Prostate gland (tissue), 2 donors: ENCODE results near the gene GNAT3. TPM values are rescaled to one million over a fixed set of nuclear protein-coding genes. Genes with fewer than 3 reads are reported as not detected.

Experiments used
- DNase-seq: peaks from one replicate; pipeline ENCODE4 v3.0.0-alpha.2; 2019; ENCODE audit warnings: low spot score
- H3K27ac ChIP-seq, 2 donors: fragments of 200-600 bp; sonication (generic); 2 replicates each; pipeline ENCODE4 v1.5.1; 2017 to 2019
- H3K27me3 ChIP-seq: fragments of 200-600 bp; sonication (generic); replicated peaks from 2 replicates; pipeline ENCODE4 v1.5.1; 2019; ENCODE audit not compliant: insufficient read depth
- H3K36me3 ChIP-seq, 2 donors: fragments of 200-600 bp; sonication (generic); 1 replicate in 1 of 2; 2 replicates in 1 of 2; pipeline versions ENCODE4 v1.5.1 to v1.8.1; 2017 to 2019
- H3K4me1 ChIP-seq: fragments of 200-600 bp; sonication (generic); replicated peaks from 2 replicates; pipeline ENCODE4 v1.5.1; 2019
- H3K4me3 ChIP-seq, 2 donors: fragments of 200-600 bp; sonication (generic); 2 replicates each; pipeline ENCODE4 v1.5.1; 2017 to 2019
- H3K9me3 ChIP-seq: fragments of 200-600 bp; sonication (generic); 2 replicates; pipeline ENCODE4 v1.5.1; 2017
- CTCF ChIP-seq, 4 experiments: fragments of 200-600 bp in 2 of 4; fragments of 450-650 bp in 2 of 4; sonication (generic) in 2 of 4; IDR thresholded peaks; 1 replicate in 3 of 4; 2 replicates in 1 of 4; pipeline ENCODE4 v1.5.1; 2016 to 2019; ENCODE audit warnings: antibody characterized with exemption in 4 of 4, mild to moderate bottlenecking in 2 of 4, moderate library complexity in 2 of 4
- POLR2A ChIP-seq: fragments of 450-650 bp; IDR thresholded peaks from one replicate; pipeline ENCODE4 v1.6.1; 2016; ENCODE audit warnings: antibody characterized with exemption, mild to moderate bottlenecking
- POLR2AphosphoS5 ChIP-seq: sonication (generic); formaldehyde crosslinking; IDR thresholded peaks from one replicate; pipeline ENCODE4 v1.6.1; 2017; ENCODE audit warnings: antibody characterized with exemption
- WGBS: methylation state at CpG from one replicate; pipeline ENCODE4 v1.1.5; 2018; 5-methylcytosine and 5-hydroxymethylcytosine counted together
- intact Hi-C: fragments of 100-400 bp; cut with DNase I; formaldehyde crosslinking; loops from one replicate; pipeline ENCODE4 v1.14.2; 2022
- total RNA-seq, 2 donors: library from RNA; depleted of rRNA; stranded (reverse); fragments of >200 nt; gene quantifications; one replicate each; pipeline ENCODE4 v1.1.0, GENCODE V29; 2016

GNAT3 gene
- total RNA-seq, 2 donors from 2014 or later, result not detected

- Histone ChIP-seq H3K27me3 (no peaks in the 10 kb centered on the region), H3K4me1 (no peaks in the 10 kb centered on the region), H3K9me3 (no peaks in the 10 kb centered on the region), H3K36me3 (no peaks in the 10 kb centered on the region), H3K27ac (no peak overlapping the region), H3K4me3 (no peak overlapping the region)
- intact Hi-C loops, result no loop called here
- DNase-seq, result no peak
- TF ChIP-seq CTCF (IDR thresholded peaks at IDR 0.05) (no peak), POLR2AphosphoS5 (no peak), POLR2A (no peak)
- WGBS, result 79% methylated on average over 2 of the region's 2 CpGs
These were observed 76.3 kb downstream of the GNAT3 start for GRCh38 chr7:80435521-80435920.

GRCh38 chr7:80434047-80434446, 77.8 kb downstream of the GNAT3 start:
- Histone ChIP-seq H3K9me3 (no peaks in the 10 kb centered on the region), H3K27ac (no peak overlapping the region), H3K4me1 (no peaks in the 10 kb centered on the region), H3K27me3 (no peaks in the 10 kb centered on the region), H3K4me3 (no peak overlapping the region), H3K36me3 (no peaks in the 10 kb centered on the region)
- WGBS, result 95% methylated on average over 5 of the region's 5 CpGs
- TF ChIP-seq POLR2AphosphoS5 (no peak), POLR2A (no peak), CTCF (IDR thresholded peaks at IDR 0.05) (no peak)
- intact Hi-C loops, result no loop called here
- DNase-seq, result no peak

- Histone ChIP-seq H3K36me3 (no peaks in the 10 kb centered on the region), H3K4me1 (no peaks in the 10 kb centered on the region), H3K27me3 (no peaks in the 10 kb centered on the region), H3K9me3 (no peaks in the 10 kb centered on the region), H3K4me3 (no peak overlapping the region), H3K27ac (no peak overlapping the region)
- no CpG with 5 or more reads among the region's 1 CpG for WGBS
- intact Hi-C loops, result no loop called here
- TF ChIP-seq POLR2AphosphoS5 (no peak), CTCF (IDR thresholded peaks at IDR 0.05) (no peak)
- DNase-seq, result no peak
These were observed 79.7 kb downstream of the GNAT3 start for GRCh38 chr7:80432166-80432565.

- no peaks in the 10 kb centered on the region for H3K27me3 ChIP-seq
- no peak for TF ChIP-seq POLR2AphosphoS5
- TF ChIP-seq CTCF (IDR thresholded peaks at IDR 0.05), result no peak
- no peak for TF ChIP-seq POLR2A
- no peaks in the 10 kb centered on the region for H3K9me3 ChIP-seq
- no peaks in the 10 kb centered on the region for H3K4me1 ChIP-seq
- H3K27ac ChIP-seq, result no peak overlapping the region
- intact Hi-C loops, result loop anchor here (5.0 kb wide), 1 partner anchor 228 kb away; no protein-coding TSS in a partner anchor
- DNase-seq, result no peak
- 93% methylated on average over 1 of the region's 1 CpG for WGBS
- H3K4me3 ChIP-seq, result no peak overlapping the region
- no peaks in the 10 kb centered on the region for H3K36me3 ChIP-seq
These were observed 82.7 kb downstream of the GNAT3 start for GRCh38 chr7:80429181-80429580.

GRCh38 chr7:80428161-80429054, 83.5 kb downstream of the GNAT3 start:
- 34% methylated on average over 9 of the region's 9 CpGs for WGBS
- Histone ChIP-seq H3K4me3 (no peak overlapping the region), H3K9me3 (no peaks in the 10 kb centered on the region), H3K36me3 (no peaks in the 10 kb centered on the region), H3K27me3 (no peaks in the 10 kb centered on the region), H3K4me1 (no peaks in the 10 kb centered on the region), H3K27ac (no peak overlapping the region)
- intact Hi-C loops, result loop anchor here (5.0 kb wide), 1 partner anchor 229 kb away; no protein-coding TSS in a partner anchor
- peak; percentile 24 for DNase-seq
- TF ChIP-seq POLR2A (no peak), CTCF (IDR thresholded peaks at IDR 0.05) (peak in 3 of 4 experiments; percentile 47 to 74 (median 72)), POLR2AphosphoS5 (peak; percentile 22)
